ENCODE measurements around the gene PROZ. TPM values are rescaled to one million over a fixed set of nuclear protein-coding genes. Genes with fewer than 3 reads are reported as not detected.

Gene PROZ
- total and polyA plus RNA-seq, 2 of the 13 experiments (the other 11 are each of a cell fraction or from before 2014, with no cell fraction given), result 5.6 to 22.5 TPM

DNA sequence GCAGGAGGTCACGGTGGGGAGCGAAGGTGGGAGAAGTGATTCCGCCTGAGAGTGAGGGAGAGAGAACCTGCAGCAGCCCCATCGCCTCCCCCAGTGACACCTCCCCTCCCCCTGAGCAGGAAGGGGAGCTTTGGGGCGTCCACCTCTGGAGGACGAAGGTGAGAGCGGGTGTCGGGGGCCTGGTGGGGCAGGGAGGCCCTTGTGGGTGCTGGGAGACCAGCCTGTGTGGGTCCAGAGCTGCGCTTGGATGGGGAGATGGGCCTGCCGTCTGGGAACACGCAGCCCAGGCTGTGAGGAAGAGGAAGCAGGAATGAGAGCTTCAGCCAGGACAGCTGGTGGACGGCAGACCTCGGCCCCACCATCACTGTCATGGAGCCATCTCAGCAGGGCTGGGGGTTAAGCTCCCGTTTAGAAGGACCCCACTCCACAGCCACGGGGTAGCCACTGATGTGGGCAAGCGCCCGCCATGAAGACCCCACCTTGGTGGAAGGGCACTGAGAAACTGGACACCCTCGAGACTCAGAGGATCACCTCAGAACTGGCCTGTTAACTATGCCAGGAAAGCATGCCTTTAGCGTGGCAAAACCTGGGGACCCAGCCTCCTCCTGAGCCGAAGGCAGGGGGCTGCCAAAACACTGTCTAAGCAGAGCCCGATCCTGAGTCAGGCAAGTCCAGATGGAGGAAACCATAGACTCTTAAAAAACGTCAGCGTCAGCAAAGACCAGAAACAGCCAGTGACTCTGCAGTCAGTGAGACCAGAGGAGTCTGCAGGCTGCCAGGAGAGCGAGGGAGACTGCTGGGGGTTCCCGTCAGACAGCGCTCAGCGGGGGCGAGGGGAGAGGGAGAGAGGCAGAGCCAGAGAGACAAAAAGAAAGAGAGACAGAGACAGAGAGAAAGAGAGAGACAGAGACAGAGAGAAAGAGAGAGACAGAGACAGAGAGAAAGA, 6.4 kb upstream of the PROZ start (continued):
- TF ChIP-seq, protein P1, sequence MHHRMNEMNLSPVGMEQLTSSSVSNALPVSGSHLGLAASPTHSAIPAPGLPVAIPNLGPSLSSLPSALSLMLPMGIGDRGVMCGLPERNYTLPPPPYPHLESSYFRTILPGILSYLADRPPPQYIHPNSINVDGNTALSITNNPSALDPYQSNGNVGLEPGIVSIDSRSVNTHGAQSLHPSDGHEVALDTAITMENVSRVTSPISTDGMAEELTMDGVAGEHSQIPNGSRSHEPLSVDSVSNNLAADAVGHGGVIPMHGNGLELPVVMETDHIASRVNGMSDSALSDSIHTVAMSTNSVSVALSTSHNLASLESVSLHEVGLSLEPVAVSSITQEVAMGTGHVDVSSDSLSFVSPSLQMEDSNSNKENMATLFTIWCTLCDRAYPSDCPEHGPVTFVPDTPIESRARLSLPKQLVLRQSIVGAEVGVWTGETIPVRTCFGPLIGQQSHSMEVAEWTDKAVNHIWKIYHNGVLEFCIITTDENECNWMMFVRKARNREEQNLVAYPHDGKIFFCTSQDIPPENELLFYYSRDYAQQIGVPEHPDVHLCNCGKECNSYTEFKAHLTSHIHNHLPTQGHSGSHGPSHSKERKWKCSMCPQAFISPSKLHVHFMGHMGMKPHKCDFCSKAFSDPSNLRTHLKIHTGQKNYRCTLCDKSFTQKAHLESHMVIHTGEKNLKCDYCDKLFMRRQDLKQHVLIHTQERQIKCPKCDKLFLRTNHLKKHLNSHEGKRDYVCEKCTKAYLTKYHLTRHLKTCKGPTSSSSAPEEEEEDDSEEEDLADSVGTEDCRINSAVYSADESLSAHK (CRISPR knock-in tag; IDR thresholded peaks at IDR 0.05; ENCODE audit: borderline replicate concordance), result no peak
- no peak for TF ChIP-seq IKZF4 (CRISPR knock-in tag; IDR thresholded peaks at IDR 0.05; ENCODE audit: borderline replicate concordance, low read depth, not compliant biosample characterization)
- TF ChIP-seq, protein P2, sequence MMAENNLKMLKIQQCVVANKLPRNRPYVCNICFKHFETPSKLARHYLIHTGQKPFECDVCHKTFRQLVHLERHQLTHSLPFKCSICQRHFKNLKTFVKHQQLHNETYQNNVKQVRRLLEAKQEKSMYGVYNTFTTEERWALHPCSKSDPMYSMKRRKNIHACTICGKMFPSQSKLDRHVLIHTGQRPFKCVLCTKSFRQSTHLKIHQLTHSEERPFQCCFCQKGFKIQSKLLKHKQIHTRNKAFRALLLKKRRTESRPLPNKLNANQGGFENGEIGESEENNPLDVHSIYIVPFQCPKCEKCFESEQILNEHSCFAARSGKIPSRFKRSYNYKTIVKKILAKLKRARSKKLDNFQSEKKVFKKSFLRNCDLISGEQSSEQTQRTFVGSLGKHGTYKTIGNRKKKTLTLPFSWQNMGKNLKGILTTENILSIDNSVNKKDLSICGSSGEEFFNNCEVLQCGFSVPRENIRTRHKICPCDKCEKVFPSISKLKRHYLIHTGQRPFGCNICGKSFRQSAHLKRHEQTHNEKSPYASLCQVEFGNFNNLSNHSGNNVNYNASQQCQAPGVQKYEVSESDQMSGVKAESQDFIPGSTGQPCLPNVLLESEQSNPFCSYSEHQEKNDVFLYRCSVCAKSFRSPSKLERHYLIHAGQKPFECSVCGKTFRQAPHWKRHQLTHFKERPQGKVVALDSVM (CRISPR knock-in tag; IDR thresholded peaks at IDR 0.05), result no peak
- no peak for TF ChIP-seq YEATS2 (CRISPR knock-in tag; IDR thresholded peaks at IDR 0.05; ENCODE audit: borderline replicate concordance)
- no peak for TF ChIP-seq GTF3A (CRISPR knock-in tag; conservative IDR thresholded peaks at IDR 0.05)
- no peak for TF ChIP-seq NR2F2 (IDR thresholded peaks at IDR 0.05; ENCODE audit: borderline replicate concordance, low read depth)
- no peak for TF ChIP-seq FOSL1 (CRISPR knock-in tag; IDR thresholded peaks at IDR 0.05; ENCODE audit: borderline replicate concordance)
- TF ChIP-seq ZNF362 (CRISPR knock-in tag; IDR thresholded peaks at IDR 0.05; ENCODE audit: borderline replicate concordance), result no peak
- TF ChIP-seq, protein P3, sequence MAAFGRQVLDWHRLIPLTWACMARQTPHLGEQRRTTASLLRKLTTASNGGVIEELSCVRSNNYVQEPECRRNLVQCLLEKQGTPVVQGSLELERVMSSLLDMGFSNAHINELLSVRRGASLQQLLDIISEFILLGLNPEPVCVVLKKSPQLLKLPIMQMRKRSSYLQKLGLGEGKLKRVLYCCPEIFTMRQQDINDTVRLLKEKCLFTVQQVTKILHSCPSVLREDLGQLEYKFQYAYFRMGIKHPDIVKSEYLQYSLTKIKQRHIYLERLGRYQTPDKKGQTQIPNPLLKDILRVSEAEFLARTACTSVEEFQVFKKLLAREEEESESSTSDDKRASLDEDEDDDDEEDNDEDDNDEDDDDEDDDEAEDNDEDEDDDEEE (CRISPR knock-in tag; IDR thresholded peaks at IDR 0.05), result no peak
- no peak for TF ChIP-seq ZNF430 (CRISPR knock-in tag; IDR thresholded peaks at IDR 0.05)
- TF ChIP-seq ZKSCAN8 (CRISPR knock-in tag; IDR thresholded peaks at IDR 0.05; ENCODE audit: borderline replicate concordance), result no peak
- no peak for TF ChIP-seq ZNF281 (CRISPR knock-in tag; IDR thresholded peaks at IDR 0.05; ENCODE audit: borderline replicate concordance)
- TF ChIP-seq ISL2 (CRISPR knock-in tag; IDR thresholded peaks at IDR 0.05), result no peak
- no peak for TF ChIP-seq SSRP1 (CRISPR knock-in tag; IDR thresholded peaks at IDR 0.05)
- TF ChIP-seq, protein P4, sequence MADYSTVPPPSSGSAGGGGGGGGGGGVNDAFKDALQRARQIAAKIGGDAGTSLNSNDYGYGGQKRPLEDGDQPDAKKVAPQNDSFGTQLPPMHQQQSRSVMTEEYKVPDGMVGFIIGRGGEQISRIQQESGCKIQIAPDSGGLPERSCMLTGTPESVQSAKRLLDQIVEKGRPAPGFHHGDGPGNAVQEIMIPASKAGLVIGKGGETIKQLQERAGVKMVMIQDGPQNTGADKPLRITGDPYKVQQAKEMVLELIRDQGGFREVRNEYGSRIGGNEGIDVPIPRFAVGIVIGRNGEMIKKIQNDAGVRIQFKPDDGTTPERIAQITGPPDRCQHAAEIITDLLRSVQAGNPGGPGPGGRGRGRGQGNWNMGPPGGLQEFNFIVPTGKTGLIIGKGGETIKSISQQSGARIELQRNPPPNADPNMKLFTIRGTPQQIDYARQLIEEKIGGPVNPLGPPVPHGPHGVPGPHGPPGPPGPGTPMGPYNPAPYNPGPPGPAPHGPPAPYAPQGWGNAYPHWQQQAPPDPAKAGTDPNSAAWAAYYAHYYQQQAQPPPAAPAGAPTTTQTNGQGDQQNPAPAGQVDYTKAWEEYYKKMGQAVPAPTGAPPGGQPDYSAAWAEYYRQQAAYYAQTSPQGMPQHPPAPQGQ (CRISPR knock-in tag; IDR thresholded peaks at IDR 0.05; ENCODE audit: borderline replicate concordance), result no peak
- TF ChIP-seq ZNF761 (CRISPR knock-in tag; conservative IDR thresholded peaks at IDR 0.05), result no peak

Measured in HepG2 (cell line).